Measurements from ENCODE around the gene PPP1R1C.

PPP1R1C gene

DNA sequence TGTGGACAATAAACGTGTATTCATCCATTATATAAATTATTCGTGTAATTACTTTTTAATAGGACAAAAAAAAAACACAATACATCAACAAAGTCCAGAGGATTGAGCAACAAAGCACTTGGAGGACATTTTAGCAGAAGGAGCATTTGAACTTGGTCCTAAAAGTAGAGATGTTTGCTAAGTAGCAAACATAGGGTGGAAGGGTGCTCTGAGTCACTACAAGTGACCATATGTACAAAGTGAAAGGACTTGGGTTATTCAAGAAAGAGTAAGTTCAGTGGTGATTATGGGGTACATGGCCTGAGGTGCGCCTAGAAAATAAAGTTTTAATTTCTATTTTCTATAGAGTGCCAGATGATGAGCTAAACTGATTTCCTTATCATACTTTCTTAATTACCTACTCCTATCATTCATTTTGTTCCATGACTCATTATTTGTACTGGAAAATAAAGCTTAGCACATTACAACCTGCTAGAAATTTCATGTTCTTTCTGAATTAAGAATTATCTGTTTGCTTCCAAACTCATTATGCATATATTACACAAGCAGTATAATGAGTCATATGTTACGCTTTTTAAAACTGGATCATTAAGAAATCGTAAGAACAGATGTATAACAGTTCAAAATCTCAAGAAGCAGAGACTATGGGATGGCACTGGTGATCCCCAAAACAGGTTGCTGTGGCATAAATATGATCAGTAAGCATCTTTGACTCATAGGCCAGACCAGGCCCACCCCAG, 13.1 kb upstream of the PPP1R1C start:
- DNase-seq: no peak

DNA sequence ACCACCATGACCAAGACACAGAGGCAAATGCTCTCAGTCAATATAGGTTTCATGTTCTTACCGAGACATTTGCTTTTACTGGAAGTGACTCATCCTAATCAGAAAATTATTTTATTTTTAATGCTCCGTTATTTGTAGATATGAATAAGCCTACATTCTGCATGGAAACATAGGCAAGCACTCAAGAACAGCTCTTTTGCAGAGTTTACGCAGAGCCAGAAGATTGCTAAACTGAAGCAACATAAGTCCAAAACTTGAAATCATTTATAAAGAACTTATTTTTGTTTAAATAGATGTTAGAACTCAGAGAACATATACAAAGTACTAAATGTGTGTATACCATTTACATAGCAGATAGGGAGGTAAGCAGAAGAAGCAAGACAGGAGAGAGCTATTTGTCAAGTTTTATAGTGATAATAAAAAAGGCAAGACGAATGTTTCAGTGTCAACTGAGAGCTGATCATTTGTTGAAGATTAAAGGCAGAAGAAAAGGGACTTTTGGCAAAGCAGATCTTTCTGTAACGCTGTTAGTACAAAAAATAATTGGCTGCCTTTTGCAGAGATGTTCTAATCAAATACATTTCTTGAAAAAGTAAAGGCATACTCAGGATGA, 12.4 kb upstream of the PPP1R1C start:
- no peak for DNase-seq

DNA sequence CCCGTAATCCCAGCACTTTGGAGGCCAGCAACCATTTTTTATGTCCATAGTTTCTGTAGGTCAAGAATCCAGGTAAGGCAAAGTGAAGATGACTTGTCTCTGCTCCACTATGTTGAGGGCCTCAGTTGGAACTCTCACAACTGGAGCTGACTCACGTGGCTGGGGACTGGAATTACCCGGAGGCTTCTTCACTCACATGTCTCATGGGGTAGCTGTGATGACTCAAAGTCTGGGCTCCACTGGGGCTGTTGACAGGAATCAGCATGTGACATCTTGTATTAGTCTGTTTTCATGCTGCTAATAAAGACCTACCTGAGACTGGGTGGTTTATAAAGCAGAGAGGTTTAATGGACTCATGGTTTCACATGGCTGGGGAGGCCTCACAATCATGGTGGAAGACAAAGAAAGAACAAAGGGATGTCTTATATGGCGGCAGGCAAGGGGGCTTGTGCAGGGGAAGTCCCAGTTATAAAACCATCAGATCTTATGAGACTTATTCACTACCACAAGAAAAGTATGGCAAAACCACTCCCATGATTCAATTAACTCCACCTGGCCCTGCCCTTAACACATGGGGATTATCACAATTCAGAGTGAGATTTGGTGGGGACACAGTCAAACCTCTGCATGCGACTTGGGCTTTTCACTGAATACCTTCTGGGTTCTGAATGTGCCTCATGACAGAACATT, 7.8 kb upstream of the PPP1R1C start:
- no peak for DNase-seq

DNA sequence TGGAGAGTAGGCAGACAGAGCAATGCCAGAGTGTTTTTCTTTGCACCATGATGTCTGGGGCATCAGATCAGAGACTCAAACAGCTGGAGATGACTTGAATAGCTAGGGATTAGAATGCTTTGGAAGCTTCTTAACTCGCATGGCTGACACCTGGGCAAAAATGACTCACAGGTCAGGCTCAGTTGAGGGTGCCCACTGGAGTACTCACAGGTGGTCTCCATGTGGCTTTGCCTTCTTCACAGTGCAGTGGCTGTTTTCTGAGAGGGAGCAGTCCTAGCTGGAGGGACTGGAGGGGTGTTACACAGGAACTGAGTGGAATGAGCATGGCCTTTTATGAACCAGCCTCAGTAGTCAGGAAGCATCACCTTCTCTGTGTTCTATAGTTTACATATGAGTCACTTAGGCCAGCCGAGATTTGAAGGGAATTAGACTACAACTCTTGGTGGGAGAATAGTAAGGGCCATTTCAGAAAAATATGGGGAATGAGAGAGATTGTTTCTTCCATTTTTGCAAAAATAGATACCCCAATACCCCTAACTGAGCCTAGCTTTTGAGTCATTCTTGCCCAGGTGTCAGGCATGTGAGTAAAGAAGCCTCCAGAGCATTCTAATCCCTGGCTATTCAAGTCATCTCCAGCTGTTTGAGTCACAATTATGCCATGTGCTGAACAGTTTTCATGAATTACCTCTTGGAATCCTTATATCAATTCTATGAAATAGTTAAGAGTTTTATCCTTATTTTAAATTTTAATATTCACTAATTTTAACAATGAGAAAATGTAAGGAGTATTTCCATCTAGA, 7.1 kb upstream of the PPP1R1C start:
- DNase-seq: no peak

DNA sequence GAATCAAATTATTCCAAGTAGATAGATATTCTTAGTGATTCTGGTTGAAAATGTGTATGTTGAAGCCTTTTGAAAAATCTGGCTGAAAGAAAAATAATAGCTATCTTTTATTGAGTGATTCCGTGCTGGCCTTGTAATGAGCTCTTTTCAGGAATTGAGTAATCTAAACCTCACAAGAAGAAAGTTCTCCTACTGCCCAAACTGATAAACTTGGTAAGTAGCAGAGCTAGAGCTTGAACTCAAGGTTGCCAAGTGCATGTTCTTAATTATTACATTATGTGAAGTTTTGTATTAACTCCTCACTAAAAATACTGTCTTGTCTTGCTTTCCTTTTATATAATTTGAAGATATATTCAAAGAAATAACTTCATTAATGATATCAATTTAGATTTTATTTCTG, 1.6 kb upstream of the PPP1R1C start:
- no peak for DNase-seq

DNA sequence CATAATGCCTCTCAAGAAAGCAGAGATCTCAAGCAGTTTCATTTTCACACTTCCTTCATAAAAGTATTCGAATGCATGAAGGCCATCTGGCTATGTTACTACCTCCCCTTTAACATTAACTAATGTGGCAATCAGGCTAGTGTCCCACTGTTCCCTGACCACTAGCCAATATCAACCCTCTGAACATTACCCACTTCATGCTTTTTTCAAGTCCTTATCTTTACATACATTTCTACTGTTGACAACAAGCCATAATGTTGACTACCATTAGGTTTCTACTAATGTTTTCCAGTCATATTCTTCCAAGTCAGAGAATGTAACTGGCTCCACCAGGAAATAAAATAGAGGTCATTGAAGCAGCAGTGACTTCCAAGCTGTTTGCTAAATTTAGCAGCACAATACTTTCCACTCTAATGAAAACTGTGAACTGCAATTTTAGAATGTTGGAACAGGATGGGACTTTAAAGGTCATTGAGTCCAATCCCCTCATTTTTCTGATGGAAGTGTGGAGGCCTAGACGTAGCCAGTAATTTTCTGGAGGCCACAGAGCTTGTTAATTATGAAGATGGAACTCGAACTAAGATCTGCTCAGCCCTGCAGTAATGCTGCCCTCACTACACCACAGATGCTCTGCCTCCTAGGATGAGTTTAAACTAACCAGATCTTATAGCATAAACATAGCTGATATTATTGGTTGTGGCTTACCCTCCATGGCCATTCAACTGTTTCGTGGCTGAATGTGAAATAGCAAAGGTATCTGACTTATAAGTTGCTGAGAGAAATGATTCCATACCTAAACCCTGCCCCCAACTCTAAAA, 630 bp upstream of the PPP1R1C start:
- DNase-seq: no peak

DNA sequence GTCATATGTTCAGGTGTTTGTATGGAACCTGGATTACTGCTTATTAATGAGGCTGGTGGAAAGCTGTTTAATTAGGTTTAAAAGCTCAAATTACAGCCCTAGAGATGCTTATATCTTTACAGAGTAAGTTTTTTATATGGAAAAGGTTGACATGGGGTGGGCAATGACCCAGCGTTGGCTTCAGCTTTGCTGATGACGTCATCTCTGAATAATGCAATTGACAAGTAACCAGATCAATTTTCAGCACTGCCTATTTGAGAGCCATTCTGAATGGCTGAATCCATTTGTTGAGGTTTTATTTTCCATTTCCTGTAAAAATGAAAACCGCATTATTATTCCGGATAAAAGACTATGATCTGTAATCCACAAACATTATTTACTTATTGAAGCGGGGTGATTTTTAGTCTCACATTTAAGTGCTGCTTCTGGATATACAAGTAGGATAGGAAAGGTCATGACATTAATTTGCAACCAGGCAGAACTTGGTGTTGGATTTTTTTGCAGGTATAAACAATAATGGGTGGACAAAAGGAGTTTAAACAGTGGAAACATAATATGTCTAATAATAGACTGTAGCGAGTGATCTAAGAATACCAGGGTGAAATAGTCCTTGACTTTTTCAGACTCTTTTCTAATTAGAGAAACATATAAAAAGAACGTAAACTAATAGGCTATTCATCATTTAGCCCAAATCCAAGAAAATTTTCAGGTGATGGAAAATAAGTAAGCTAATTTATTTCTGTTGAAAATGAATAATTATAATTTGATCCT, 2.7 kb downstream of the PPP1R1C start:
- no peak for DNase-seq

DNA sequence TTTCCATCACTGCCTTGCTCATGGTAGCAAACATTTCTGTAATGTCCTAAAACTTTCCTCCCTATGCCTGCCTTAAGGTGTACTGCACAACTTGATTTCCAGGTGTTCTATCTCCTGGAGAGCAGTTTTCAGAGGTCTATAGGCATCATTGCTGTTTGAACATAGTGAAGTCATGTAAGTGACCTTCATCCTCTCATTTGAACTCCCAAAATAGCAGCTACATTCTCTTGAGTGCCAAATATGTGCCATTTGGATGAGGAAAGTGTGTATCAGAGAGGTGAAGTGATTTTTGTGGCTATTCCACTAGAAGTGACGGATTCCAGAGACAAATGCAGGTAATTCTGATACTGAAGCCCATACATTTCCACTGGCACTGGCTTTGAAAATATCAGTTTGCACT, 3.4 kb downstream of the PPP1R1C start:
- no peak for DNase-seq

DNA sequence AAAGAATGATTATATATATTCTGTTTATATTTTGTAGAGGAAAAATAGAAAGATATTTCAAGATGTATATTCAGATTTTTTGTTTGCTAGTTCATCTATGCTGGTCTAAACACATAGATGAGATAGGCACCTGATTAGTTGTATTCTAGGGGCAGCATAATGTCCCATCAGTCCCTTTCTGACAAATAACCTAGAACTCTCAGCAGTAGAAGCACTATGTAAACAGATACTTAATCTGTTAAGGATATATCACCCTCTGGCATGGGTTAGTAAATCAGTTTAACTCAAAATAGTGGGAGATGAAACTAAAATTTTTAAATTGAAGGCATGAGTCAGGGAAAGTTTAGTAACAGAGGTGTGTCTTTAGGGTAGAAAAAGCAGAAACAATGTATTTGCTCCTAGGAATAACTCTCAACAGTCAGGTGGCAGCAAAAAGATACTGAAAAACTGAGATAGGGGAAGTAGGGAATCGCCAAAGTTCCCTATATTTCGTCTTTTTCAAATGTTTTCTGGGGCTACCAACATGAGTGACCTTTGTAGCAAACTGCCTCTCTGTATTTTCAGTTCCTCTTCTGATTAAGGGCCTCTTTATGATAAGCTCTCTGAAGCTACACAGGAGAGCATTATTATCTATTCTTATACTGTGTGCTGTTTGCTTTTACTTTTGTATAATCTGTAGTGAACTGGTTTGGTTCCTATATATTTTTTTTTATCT, 5.7 kb downstream of the PPP1R1C start:
- DNase-seq: no peak

DNA sequence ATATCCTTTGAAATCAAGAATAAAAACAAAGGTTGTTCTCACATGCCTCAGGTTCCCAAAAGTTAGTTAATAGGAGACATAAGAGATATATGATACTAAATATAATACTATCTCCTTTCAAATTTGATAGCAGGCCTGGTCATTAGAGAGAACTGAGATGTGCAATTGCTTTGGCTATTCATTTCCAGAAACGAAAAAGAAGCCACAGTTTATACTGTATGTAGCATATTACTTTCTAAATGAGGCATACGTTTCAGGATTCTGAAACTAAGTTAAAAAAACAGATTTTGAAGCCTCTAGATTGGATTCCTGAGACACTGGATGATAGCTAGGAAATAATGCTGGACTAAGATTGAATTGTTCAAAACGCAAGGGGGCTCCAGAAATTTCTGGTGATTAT, 7.1 kb downstream of the PPP1R1C start:
- no peak for DNase-seq

DNA sequence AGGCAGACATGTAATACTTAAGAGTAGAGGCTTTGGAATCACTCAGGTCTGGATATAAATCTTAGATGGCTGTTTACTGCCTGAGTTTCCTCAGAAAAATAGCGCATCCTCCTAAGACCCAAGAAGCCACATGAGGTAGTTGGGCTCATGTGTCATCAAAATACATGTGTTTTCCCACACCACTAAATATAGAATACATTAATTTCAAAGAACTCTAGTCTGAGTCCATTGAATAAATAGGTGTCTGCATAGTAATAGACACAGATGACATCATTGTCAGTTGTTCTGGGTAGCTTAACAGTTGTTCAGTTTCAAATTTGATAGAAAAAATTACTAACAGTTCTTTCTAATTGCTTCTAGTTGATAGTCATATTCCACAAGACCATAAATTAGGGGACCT, 9.6 kb downstream of the PPP1R1C start:
- no peak for DNase-seq

DNA sequence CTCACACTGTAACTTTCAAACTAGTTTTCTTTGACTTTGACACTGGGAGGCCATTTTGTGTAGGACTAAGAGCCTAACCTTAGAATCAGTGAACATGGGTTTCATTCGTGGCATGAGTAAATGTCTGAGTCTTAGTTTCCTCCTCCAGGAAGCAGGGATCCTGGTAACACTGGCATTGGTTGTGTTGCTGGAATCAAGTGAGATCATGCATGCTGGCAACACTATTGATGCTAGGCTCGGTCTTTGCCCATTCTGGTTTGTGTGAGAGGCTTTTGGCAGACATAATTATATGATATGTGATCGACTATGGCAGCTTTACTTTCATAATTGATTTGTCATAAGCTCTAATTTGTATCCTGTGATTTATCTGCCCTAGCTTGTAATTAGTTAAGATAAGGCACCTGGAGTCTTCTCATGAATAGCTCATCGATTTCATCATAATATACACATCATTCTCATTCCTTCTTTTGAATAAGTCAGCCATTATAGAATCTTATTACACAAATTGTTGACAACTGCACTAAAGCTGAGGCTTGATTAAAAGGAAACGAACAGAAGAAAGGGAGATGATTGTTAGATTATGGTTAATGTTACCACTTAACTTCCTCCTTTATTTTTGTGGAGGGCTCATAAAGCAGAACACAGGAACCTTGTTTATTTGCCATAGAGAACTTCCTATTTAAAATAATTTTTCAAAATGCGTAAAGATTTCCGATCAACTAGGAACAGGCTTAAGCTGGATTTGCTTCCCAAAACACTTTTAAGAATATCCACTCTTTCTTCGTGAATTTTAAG, 12.6 kb downstream of the PPP1R1C start:
- no peak for DNase-seq

DNA sequence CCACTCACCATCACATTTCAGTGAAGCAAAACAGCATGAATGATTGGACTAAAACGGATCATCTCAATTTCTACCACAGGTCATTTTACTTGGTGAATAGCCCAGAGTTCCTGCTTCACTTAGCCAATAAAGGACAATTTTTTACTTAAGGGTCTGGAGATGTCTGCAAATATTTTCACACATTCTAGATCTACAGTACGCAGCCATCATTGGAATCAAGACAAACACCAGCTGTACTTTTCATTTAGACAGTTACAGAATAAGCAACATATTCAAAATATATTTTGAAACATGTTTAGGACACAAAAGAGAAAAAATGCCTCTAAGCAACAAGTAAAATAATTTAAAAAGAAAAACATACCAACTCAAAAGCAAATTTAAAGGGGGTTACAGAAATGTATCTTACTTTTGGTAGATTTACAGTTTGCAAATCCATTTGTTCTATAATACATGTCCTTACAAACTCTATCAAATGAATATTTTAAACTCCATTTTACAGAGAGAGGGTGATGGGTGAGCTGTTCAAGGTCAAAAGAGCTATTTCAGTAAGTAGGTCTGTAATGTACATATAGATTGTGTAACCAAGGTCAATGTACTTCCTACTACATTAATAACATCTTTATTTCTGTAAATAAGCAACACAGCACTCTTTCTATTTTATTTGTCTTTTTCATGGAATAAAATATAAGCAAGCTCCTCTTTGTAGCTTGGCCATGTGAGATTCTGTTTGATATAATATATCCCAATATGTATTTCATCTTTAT, 13.4 kb downstream of the PPP1R1C start:
- DNase-seq: no peak

DNA sequence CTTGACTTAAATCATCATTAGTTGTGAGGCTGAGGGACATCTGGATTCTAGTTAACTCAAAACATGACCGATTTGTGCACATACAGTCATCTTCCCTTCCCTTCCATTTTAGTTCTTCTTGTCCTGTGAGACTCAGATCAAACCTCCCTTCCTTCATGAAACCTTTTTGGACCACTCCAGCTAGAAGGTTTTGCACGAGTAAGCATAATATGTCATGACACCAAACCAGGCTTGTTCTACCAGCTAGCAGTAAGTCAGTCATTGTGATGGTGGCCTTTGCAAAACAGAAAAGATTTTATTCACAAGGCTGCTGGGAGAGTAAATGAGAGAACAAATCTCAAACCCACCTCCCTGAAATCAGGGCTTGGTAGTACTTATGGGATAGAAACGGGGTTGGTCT, 14.3 kb downstream of the PPP1R1C start:
- DNase-seq: no peak

DNA sequence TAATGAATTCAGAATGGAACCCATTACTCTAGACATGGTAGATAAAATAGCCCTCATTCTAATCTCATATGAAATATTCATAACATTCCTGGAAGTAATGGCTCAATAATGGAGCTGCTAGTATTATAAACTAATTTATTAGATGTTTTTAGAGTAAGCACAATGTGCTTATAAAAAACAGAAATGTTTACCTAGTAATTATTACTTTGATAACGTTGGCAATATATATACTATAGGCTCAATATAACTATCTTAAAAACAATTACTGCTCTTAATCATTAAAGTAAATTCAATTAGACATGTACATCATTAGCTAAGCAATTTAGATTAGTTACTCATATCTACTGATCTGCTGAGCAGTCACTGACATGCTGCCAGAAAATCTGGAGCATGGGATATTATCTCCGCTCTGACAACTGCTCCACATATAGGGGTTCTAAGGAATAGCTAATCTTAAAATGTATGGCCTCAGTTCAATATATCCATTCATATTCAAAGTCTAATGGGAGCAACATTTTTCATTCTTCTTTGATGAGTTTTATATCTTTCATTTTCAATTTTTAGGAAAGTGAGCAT, 19.4 kb downstream of the PPP1R1C start:
- no peak for DNase-seq

DNA sequence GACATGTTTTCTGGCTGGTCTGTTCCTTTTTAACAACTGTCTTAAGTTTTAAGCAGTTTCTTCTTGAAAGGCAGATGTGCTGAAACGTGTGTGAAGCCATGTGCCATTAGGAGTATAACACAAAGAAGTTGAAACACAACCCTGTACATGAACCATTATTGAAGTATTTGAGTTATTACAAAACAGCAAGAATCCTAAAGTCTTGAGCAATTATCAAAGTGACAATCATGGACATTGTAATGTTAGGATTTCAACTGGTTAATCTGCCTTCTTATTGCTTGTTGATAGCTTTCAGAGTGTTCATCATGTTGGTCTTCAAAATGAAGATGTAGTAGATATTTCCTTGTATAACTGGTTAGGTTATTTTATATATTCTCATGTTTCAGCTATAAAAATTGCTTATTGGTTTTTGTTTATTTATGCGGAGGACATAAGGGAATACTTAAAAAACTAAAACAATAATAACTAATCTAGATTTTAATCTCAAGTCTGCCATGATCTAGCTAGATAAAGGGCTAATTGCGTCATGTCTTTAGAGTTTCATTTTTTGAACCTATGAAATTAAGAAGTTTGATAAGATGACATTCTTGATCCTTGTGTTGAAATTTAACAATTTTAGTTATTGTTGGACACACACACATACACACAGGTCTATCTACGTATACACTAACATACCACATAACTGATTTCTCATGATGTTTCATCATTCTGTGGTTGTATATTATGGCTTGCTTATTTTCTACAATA, 21.1 kb downstream of the PPP1R1C start:
- no peak for DNase-seq

DNA sequence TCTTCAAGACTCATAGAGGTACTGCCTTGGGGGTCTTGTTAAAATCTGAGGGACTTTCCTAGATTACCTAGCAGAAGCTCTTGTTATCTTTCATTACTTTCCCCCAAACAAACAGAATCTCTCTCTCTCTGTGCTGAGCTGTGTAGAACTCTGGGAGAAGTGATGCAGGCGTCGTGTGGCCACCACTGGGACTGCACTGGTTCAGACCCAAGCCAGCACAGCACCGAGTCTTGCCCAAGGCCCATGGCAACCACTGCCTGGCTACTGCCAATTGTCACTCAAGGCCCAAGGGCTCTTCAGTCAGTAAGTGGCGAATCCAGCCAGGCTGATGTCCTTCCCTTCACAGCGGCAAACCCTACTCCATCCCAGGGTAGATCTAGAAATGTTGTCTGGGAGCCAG, 28.6 kb downstream of the PPP1R1C start:
- DNase-seq: no peak
